ENCODE results near the gene SORCS2.

SORCS2 gene

GRCh38 chr4:7421356-7422150 is 229.2 kb downstream of the SORCS2 start:
- no peak for TF ChIP-seq GATA2 (IDR thresholded peaks at IDR 0.05; ENCODE audit: low read depth, low read length)
- no peak for TF ChIP-seq GATA3 (IDR thresholded peaks at IDR 0.05; ENCODE audit: low read depth, low read length)

GRCh38 chr4:7422151-7422897 is 230.0 kb downstream of the SORCS2 start:
- TF ChIP-seq GATA3 (IDR thresholded peaks at IDR 0.05; ENCODE audit: low read depth, low read length) = no peak
- TF ChIP-seq GATA2 (IDR thresholded peaks at IDR 0.05; ENCODE audit: low read depth, low read length) = no peak

- no peak for TF ChIP-seq GATA3 (IDR thresholded peaks at IDR 0.05; ENCODE audit: low read depth, low read length)
- no peak for TF ChIP-seq GATA2 (IDR thresholded peaks at IDR 0.05; ENCODE audit: low read depth, low read length)
Observed at GRCh38 chr4:7422898-7423180, 230.5 kb downstream of the SORCS2 start.

- no peak for TF ChIP-seq GATA2 (IDR thresholded peaks at IDR 0.05; ENCODE audit: low read depth, low read length)
- TF ChIP-seq GATA3 (IDR thresholded peaks at IDR 0.05; ENCODE audit: low read depth, low read length) = no peak
Observed at GRCh38 chr4:7423391-7423790, 231.1 kb downstream of the SORCS2 start.

- TF ChIP-seq GATA2 (IDR thresholded peaks at IDR 0.05; ENCODE audit: low read depth, low read length) (no peak), GATA3 (IDR thresholded peaks at IDR 0.05; ENCODE audit: low read depth, low read length) (no peak)
Observed at GRCh38 chr4:7423801-7424552, 231.6 kb downstream of the SORCS2 start.

GRCh38 chr4:7424553-7425111 is 232.3 kb downstream of the SORCS2 start:
- TF ChIP-seq GATA3 (IDR thresholded peaks at IDR 0.05; ENCODE audit: low read depth, low read length) (no peak), GATA2 (IDR thresholded peaks at IDR 0.05; ENCODE audit: low read depth, low read length) (no peak)

- TF ChIP-seq GATA3 (IDR thresholded peaks at IDR 0.05; ENCODE audit: low read depth, low read length) (no peak), GATA2 (IDR thresholded peaks at IDR 0.05; ENCODE audit: low read depth, low read length) (no peak)
Observed at GRCh38 chr4:7425124-7425523, 232.8 kb downstream of the SORCS2 start.

GRCh38 chr4:7425591-7426468 is 233.5 kb downstream of the SORCS2 start:
- TF ChIP-seq GATA2 (IDR thresholded peaks at IDR 0.05; ENCODE audit: low read depth, low read length) = no peak
- TF ChIP-seq GATA3 (IDR thresholded peaks at IDR 0.05; ENCODE audit: low read depth, low read length) = no peak

- no peak for TF ChIP-seq GATA3 (IDR thresholded peaks at IDR 0.05; ENCODE audit: low read depth, low read length)
- TF ChIP-seq GATA2 (IDR thresholded peaks at IDR 0.05; ENCODE audit: low read depth, low read length) = no peak
Observed at GRCh38 chr4:7426525-7427171, 234.3 kb downstream of the SORCS2 start.

GRCh38 chr4:7427361-7427760 is 235.0 kb downstream of the SORCS2 start:
- TF ChIP-seq GATA3 (IDR thresholded peaks at IDR 0.05; ENCODE audit: low read depth, low read length) = no peak
- TF ChIP-seq GATA2 (IDR thresholded peaks at IDR 0.05; ENCODE audit: low read depth, low read length) = no peak

- TF ChIP-seq GATA2 (IDR thresholded peaks at IDR 0.05; ENCODE audit: low read depth, low read length) = no peak
- TF ChIP-seq GATA3 (IDR thresholded peaks at IDR 0.05; ENCODE audit: low read depth, low read length) = no peak
Observed at GRCh38 chr4:7427831-7428260, 235.5 kb downstream of the SORCS2 start.

- no peak for TF ChIP-seq GATA2 (IDR thresholded peaks at IDR 0.05; ENCODE audit: low read depth, low read length)
- TF ChIP-seq GATA3 (IDR thresholded peaks at IDR 0.05; ENCODE audit: low read depth, low read length) = no peak
Observed at GRCh38 chr4:7428261-7429068, 236.1 kb downstream of the SORCS2 start.

Measured in SH-SY5Y (cell line).